B cell (primary cell): ENCODE results near the gene MT3.
"Not testable (repeated sequence)": the region's sequence is repeated elsewhere in the genome, so short reads cannot be mapped to it uniquely, and the experiment has no call there.

Source experiments
- CTCF ChIP-seq: fragments of 200-600 bp; IDR thresholded peaks from one replicate; pipeline ENCODE4 v1.8.0; 2022; ENCODE audit warnings: antibody characterized with exemption, mild to moderate bottlenecking
- EZH2 ChIP-seq: IDR thresholded peaks from 2 replicates; pipeline ENCODE4 v1.6.1; 2012; ENCODE audit warnings: borderline replicate concordance, low read depth, mild to moderate bottlenecking, moderate library complexity, low read length; ENCODE audit not compliant: insufficient read depth, poor library complexity, severe bottlenecking

DNA sequence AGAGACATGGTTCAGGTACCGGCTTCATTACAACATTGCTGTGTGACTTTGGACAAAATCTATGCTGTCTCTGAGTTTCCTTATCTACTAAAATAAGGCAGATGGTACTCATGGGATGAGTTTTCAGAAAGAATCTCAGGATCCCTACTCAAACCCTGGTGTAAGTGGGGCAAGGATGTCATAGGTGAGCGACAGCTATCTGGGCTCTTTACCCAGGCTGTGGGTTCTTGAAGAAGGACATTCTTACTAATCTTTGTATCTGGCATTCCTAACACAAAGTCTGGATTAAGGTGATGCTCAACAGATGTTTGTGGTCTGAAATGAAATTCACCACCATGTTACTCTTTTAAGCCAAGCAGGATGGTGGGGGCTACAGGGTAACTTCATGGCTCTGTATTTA, 6.4 kb upstream of the MT3 start:
- TF ChIP-seq EZH2, CTCF: not testable (repeated sequence)
